PC-3 (cell line): ENCODE data around the gene RDH16. TPM values are rescaled to one million over a fixed set of nuclear protein-coding genes. Genes with fewer than 3 reads are reported as not detected.

Source experiments
- ATAC-seq: fragments of 200-7000 bp; cut with Tn5 transposase; 2 replicates; pipeline ENCODE4 v1.9.1; 2020; ENCODE audit warnings: mild to moderate bottlenecking, moderate library complexity
- BruUV-seq: library from RNA; stranded (reverse); fragments of 400-500 nt; replicated peaks from 2 replicates; lab custom pipeline; 2021; lab: Mats Ljungman, UMichigan
- CTCF ChIA-PET: fragments of 300-600 bp; sonication (Branson Sonifier 250); formaldehyde crosslinking; loops from one replicate; lab custom pipeline; 2022; ENCODE audit warnings: antibody characterized with exemption; lab: Charles Lee
- POLR2A ChIA-PET: fragments of 300-600 bp; sonication (Branson Sonifier 250); formaldehyde crosslinking; loops from one replicate; lab custom pipeline; 2022; ENCODE audit warnings: antibody characterized with exemption; ENCODE audit not compliant: unreplicated experiment; lab: Charles Lee
- DNase-seq: peaks from one replicate; pipeline ENCODE4 v3.0.0-alpha.2; 2015
- H2AFZ ChIP-seq: fragments of 300-600 bp; sonication (generic); 2 replicates; pipeline ENCODE4 v1.6.0; 2016; ENCODE audit warnings: antibody characterized with exemption, low read length
- H3F3A ChIP-seq: fragments of 300-600 bp; sonication (generic); one replicate; pipeline ENCODE4 v1.6.0; 2017; ENCODE audit warnings: antibody characterized with exemption, low read length, control low read depth, mild to moderate bottlenecking; ENCODE audit not compliant: unreplicated experiment
- H3K27ac ChIP-seq: fragments of 300-600 bp; sonication (generic); 2 replicates; pipeline ENCODE4 v1.5.1; 2016; ENCODE audit warnings: mild to moderate bottlenecking, low read length
- H3K27me3 ChIP-seq: fragments of 300-600 bp; sonication (generic); 2 replicates; pipeline ENCODE4 v1.6.1; 2016; ENCODE audit warnings: low read length, mixed read lengths
- H3K36me3 ChIP-seq: fragments of 300-600 bp; sonication (generic); 2 replicates; pipeline ENCODE4 v1.6.1; 2016; ENCODE audit warnings: low read depth, mixed run types, low read length, mixed read lengths
- H3K4me1 ChIP-seq: fragments of 300-600 bp; sonication (generic); 2 replicates; pipeline ENCODE4 v1.5.1; 2016; ENCODE audit warnings: low read length; ENCODE audit not compliant: insufficient read depth
- H3K4me2 ChIP-seq: fragments of 300-600 bp; sonication (generic); 2 replicates; pipeline ENCODE4 v1.6.0; 2016; ENCODE audit warnings: low read length
- H3K4me3 ChIP-seq: fragments of 300-600 bp; sonication (generic); 2 replicates; pipeline ENCODE4 v1.5.1; 2016; ENCODE audit warnings: mild to moderate bottlenecking, low read length, mixed read lengths
- H3K79me2 ChIP-seq: fragments of 300-600 bp; sonication (generic); 2 replicates; pipeline ENCODE4 v1.6.1; 2017; ENCODE audit warnings: low read length, mixed read lengths
- H3K9ac ChIP-seq: fragments of 300-600 bp; sonication (generic); 2 replicates; pipeline ENCODE4 v1.6.0; 2016; ENCODE audit warnings: mild to moderate bottlenecking, low read length
- H3K9me2 ChIP-seq: fragments of 300-600 bp; sonication (generic); replicated peaks from 2 replicates; pipeline ENCODE4 v1.6.1; 2016; ENCODE audit warnings: mixed run types, low read length, mixed read lengths
- H3K9me3 ChIP-seq: fragments of 300-600 bp; sonication (generic); 2 replicates; pipeline ENCODE4 v1.6.1; 2016; ENCODE audit warnings: low read length, mixed read lengths
- H4K20me1 ChIP-seq: fragments of 300-600 bp; sonication (generic); 2 replicates; pipeline ENCODE4 v1.6.1; 2016; ENCODE audit warnings: low read length, mixed read lengths
- EZH2 ChIP-seq: fragments of 300-600 bp; sonication (generic); IDR thresholded peaks from one replicate; pipeline ENCODE4 v1.6.1; 2017; ENCODE audit warnings: antibody characterized with exemption, mild to moderate bottlenecking, low read length; ENCODE audit not compliant: unreplicated experiment
- EZH2phosphoT487 ChIP-seq: fragments of 300-600 bp; sonication (generic); IDR thresholded peaks from 2 replicates; pipeline ENCODE4 v1.6.1; 2018; ENCODE audit warnings: mild to moderate bottlenecking, antibody characterized with exemption, low read length, borderline replicate concordance
- intact Hi-C: fragments of 100-400 bp; cut with micrococcal nuclease; formaldehyde crosslinking; loops from 2 replicates; pipeline ENCODE4 v1.9.0; 2023
- total RNA-seq: library from RNA; depleted of rRNA; stranded (reverse); fragments of >200 nt; gene quantifications from 2 replicates; pipeline ENCODE4 v1.2.3, GENCODE V29; 2014
- TF ChIP-seq, protein P1 (sequence below): fragments of 300-600 bp; sonication (generic); conservative IDR thresholded peaks from 2 replicates; pipeline ENCODE4 v1.5.1; 2017; ENCODE audit warnings: antibody characterized with exemption, low read depth, mild to moderate bottlenecking, low read length

RDH16 gene
- total RNA-seq, 1 experiment from 2014 or later: 0.73 TPM

DNA sequence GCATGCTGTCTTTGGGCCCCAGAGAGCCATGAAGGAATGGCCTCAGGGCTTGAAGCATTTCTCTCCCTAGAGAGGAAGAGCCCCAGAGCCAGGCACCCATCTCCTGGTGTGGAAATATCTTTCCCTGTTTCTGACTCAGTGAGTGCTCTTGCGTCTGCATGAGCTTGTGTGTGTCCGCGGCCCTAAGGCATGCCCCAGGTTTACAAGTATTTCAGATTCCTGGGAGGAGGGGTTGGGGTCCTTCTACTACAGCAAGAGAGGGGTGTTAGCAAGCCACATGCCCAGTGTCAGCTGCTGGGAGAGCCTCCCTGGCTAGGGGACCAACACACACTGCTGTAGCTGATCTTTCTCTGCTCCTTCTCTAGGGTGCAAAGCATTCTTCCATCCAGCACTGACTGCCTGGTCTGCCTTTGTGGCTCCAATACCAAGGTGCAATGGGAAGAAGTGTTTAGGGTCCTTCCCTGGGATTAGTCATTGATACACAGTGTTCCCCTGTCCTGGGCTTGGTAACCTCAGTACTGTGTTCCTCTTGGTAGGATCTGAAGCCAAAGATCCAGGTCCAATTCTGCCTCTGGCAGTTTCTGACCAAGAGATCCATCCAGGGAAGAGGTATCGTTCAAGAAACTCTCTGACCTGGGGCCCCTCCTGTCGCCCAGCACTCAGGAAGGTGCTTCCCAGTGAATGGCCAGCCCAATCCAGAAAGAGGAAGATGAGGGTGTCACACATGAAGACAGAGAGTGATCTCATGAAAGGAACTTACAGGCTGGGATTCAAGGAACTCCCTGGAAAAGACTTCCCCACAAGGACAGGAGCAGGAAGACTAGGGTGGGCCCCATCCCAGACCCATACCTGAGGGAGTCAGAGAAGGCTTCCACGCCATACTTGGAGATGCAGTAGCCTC lies 3.1 kb downstream of the RDH16 start:
- no peak for TF ChIP-seq EZH2phosphoT487
- no peak for TF ChIP-seq EZH2
- TF ChIP-seq, protein P1, sequence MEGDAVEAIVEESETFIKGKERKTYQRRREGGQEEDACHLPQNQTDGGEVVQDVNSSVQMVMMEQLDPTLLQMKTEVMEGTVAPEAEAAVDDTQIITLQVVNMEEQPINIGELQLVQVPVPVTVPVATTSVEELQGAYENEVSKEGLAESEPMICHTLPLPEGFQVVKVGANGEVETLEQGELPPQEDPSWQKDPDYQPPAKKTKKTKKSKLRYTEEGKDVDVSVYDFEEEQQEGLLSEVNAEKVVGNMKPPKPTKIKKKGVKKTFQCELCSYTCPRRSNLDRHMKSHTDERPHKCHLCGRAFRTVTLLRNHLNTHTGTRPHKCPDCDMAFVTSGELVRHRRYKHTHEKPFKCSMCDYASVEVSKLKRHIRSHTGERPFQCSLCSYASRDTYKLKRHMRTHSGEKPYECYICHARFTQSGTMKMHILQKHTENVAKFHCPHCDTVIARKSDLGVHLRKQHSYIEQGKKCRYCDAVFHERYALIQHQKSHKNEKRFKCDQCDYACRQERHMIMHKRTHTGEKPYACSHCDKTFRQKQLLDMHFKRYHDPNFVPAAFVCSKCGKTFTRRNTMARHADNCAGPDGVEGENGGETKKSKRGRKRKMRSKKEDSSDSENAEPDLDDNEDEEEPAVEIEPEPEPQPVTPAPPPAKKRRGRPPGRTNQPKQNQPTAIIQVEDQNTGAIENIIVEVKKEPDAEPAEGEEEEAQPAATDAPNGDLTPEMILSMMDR: no peak
- Histone ChIP-seq H3K36me3 (no peaks in the 10 kb centered on the region), H3K79me2 (no peaks in the 10 kb centered on the region), H3K4me2 (no peak overlapping the region), H3K4me1 (peaks cover 29% of the 10 kb centered on the region), H2AFZ (no peak overlapping the region), H3K27ac (no peak overlapping the region), H3K9me3 (no peaks in the 10 kb centered on the region), H3K9me2 (no peaks in the 10 kb centered on the region), H4K20me1 (no peaks in the 10 kb centered on the region), H3K9ac (no peak overlapping the region), H3K27me3 (no peaks in the 10 kb centered on the region), H3F3A (no peaks in the 10 kb centered on the region), H3K4me3 (no peak overlapping the region)
- ChIA-PET CTCF (no interaction called here), POLR2A (no interaction called here)
- no TSS peak for BruUV-seq
- intact Hi-C loops: no loop called here
- no peak for ATAC-seq
- no peak for DNase-seq

GRCh38 chr12:56953314-56953713 lies 4.1 kb downstream of the RDH16 start:
- BruUV-seq: no TSS peak
- Histone ChIP-seq H3K9ac (no peak overlapping the region), H3F3A (no peaks in the 10 kb centered on the region), H3K4me3 (no peak overlapping the region), H3K27ac (no peak overlapping the region), H3K79me2 (no peaks in the 10 kb centered on the region), H3K4me2 (no peak overlapping the region), H3K9me2 (no peaks in the 10 kb centered on the region), H3K36me3 (no peaks in the 10 kb centered on the region), H2AFZ (no peak overlapping the region), H4K20me1 (no peaks in the 10 kb centered on the region), H3K9me3 (no peaks in the 10 kb centered on the region), H3K27me3 (no peaks in the 10 kb centered on the region), H3K4me1 (peaks cover 29% of the 10 kb centered on the region)
- no peak for ATAC-seq
- no peak for TF ChIP-seq EZH2phosphoT487
- TF ChIP-seq, protein P1: no peak
- no peak for TF ChIP-seq EZH2
- ChIA-PET CTCF (no interaction called here), POLR2A (no interaction called here)
- intact Hi-C loops: no loop called here
- DNase-seq: no peak

- no peaks in the 10 kb centered on the region for H3K9me2 ChIP-seq
- intact Hi-C loops: no loop called here
- H3K9ac ChIP-seq: no peak overlapping the region
- DNase-seq: no peak
- no peaks in the 10 kb centered on the region for H3K9me3 ChIP-seq
- H3K27me3 ChIP-seq: no peaks in the 10 kb centered on the region
- H3F3A ChIP-seq: no peaks in the 10 kb centered on the region
- H3K27ac ChIP-seq: no peak overlapping the region
- no peak overlapping the region for H3K4me3 ChIP-seq
- H2AFZ ChIP-seq: no peak overlapping the region
- ChIA-PET CTCF (no interaction called here), POLR2A (no interaction called here)
- H3K4me2 ChIP-seq: no peak overlapping the region
- H4K20me1 ChIP-seq: no peaks in the 10 kb centered on the region
- no peak for ATAC-seq
- H3K4me1 ChIP-seq: peaks cover 17% of the 10 kb centered on the region
- TF ChIP-seq EZH2phosphoT487 (no peak), EZH2 (no peak)
- TF ChIP-seq, protein P1: no peak
- H3K79me2 ChIP-seq: no peaks in the 10 kb centered on the region
- H3K36me3 ChIP-seq: no peaks in the 10 kb centered on the region
- BruUV-seq: no TSS peak
These were observed 5.6 kb downstream of the RDH16 start for GRCh38 chr12:56951582-56952339.
